GF-D8 (cell line): Measurements from ENCODE around the gene VTA1.
"Not testable (repeated sequence)": the region's sequence is repeated elsewhere in the genome, so short reads cannot be mapped to it uniquely, and the experiment has no call there.

ENCODE experiments used
- DNase-seq: peaks from one replicate; lab custom pipeline; 2025; lab: John Stamatoyannopoulos, UW

Gene VTA1

GRCh38 chr6:142226731-142227130 is 79.7 kb downstream of the VTA1 start:
- no peak for DNase-seq

GRCh38 chr6:142229518-142230270 is 82.6 kb downstream of the VTA1 start:
- DNase-seq: not testable (repeated sequence)

GRCh38 chr6:142232206-142233044 is 85.4 kb downstream of the VTA1 start:
- not testable (repeated sequence) for DNase-seq

GRCh38 chr6:142233945-142234682 is 87.1 kb downstream of the VTA1 start:
- DNase-seq: no peak

GRCh38 chr6:142235272-142235671 is 88.2 kb downstream of the VTA1 start:
- DNase-seq: no peak

- DNase-seq: no peak
Measured at GRCh38 chr6:142235791-142236190, 88.7 kb downstream of the VTA1 start.

- no peak for DNase-seq
Measured at GRCh38 chr6:142236691-142237090, 89.6 kb downstream of the VTA1 start.

- DNase-seq: no peak
Measured at GRCh38 chr6:142238881-142239280, 91.8 kb downstream of the VTA1 start.

GRCh38 chr6:142240179-142240578 is 93.1 kb downstream of the VTA1 start:
- no peak for DNase-seq

GRCh38 chr6:142241061-142241460 is 94.0 kb downstream of the VTA1 start:
- DNase-seq: no peak

- no peak for DNase-seq
Measured at GRCh38 chr6:142242269-142242668, 95.2 kb downstream of the VTA1 start.

GRCh38 chr6:142246960-142247359 is 99.9 kb downstream of the VTA1 start:
- DNase-seq: no peak

GRCh38 chr6:142249266-142249665 is 102.2 kb downstream of the VTA1 start:
- DNase-seq: no peak

GRCh38 chr6:142251930-142252445 is 104.9 kb downstream of the VTA1 start:
- no peak for DNase-seq

GRCh38 chr6:142254513-142254912 is 107.5 kb downstream of the VTA1 start:
- no peak for DNase-seq

- no peak for DNase-seq
Measured at GRCh38 chr6:142255785-142256184, 108.7 kb downstream of the VTA1 start.

- DNase-seq: no peak
Measured at GRCh38 chr6:142258305-142258704, 111.2 kb downstream of the VTA1 start.

- DNase-seq: no peak
Measured at GRCh38 chr6:142258757-142259156, 111.7 kb downstream of the VTA1 start.

- no peak for DNase-seq
Measured at GRCh38 chr6:142260748-142261147, 113.7 kb downstream of the VTA1 start.

- DNase-seq: no peak
Measured at GRCh38 chr6:142262231-142262630, 115.2 kb downstream of the VTA1 start.

- no peak for DNase-seq
Measured at GRCh38 chr6:142265476-142265875, 118.4 kb downstream of the VTA1 start.

GRCh38 chr6:142266060-142266459 is 119.0 kb downstream of the VTA1 start:
- DNase-seq: no peak
